Posterior cingulate gyrus (tissue), 11 donors: ENCODE results near the gene PIN1.
"Not testable (repeated sequence)": the region's sequence is repeated elsewhere in the genome, so short reads cannot be mapped to it uniquely, and the experiment has no call there.

Source experiments
- DNase-seq, 10 donors: peaks; one replicate each; pipeline versions ENCODE4 v3.0.0 to v3.0.0-alpha.2; 2020 to 2021; ENCODE audit warnings: mixed read lengths in 3 of 10
- intact Hi-C: fragments of 100-400 bp; cut with DNase I; formaldehyde crosslinking; loops from one replicate; pipeline ENCODE4 v1.15.1; 2023

Gene PIN1

DNA sequence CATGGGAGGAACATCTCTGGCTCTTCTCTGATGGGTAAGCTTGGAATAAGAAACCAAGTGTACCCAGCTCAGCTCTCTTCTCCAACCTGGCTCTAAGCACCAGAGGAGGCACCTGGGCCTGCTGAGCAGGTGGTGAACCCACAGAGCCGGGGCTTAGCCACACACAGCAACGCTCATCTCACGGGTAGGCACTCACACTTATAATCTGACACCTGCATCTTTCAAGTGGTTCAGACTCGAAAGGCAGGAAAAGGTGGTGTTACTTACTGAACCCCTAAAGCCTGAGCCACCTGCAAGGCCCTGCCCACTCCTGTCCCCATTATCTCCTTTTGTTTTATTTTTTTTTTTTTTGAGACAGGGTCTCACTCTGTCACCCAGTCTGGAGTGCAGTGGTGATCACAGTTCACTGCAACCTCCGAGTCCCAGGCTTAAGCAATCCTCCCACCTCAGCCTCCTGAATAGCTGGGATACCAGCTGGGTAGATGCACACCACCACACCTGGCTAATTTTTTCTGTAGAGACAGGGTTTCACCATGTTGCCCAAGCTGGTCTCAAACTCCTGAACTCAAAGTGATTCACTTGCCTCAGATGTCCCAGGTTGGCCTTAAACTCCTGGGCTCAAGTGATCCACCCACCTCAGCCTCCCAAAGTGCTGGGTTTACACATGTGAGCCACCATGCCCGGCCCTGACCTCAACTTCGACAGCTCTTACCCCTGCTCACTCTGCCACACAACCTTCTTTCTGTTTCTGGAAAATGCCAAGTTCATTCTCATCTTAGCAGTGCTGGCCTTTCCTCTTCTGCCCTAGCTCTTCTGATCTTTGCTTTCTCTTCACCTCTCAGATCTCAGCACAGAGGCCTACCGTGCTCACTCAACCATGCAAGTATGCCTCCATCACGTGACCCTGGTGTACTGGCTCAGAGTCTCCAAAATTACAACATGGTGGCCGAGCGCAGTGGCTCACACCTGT is 26.0 kb upstream of the PIN1 start:
- peak in 1 of 10 donors; percentile 35 for DNase-seq
- intact Hi-C loops = no loop called here

DNA sequence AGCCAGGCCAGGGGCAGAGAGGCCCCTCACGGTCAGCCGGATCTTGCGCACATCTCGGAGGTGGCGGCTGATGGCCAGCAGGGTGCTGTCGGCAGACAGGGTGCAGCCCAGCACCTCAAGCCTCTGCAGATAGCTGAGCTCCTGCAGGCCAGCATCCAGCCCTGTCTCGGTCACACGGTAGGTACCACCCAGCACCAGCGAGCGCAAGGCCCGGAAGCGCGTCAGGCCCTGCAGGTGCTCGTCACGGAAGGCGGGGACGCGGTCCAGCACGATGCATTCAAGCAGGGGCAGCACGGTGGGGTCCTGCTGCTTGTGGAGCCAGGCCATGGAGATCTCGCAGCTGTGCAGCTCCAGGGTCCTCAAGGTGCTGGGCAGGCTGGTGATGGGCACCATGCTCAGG is 24.0 kb upstream of the PIN1 start:
- intact Hi-C loops = no loop called here

DNA sequence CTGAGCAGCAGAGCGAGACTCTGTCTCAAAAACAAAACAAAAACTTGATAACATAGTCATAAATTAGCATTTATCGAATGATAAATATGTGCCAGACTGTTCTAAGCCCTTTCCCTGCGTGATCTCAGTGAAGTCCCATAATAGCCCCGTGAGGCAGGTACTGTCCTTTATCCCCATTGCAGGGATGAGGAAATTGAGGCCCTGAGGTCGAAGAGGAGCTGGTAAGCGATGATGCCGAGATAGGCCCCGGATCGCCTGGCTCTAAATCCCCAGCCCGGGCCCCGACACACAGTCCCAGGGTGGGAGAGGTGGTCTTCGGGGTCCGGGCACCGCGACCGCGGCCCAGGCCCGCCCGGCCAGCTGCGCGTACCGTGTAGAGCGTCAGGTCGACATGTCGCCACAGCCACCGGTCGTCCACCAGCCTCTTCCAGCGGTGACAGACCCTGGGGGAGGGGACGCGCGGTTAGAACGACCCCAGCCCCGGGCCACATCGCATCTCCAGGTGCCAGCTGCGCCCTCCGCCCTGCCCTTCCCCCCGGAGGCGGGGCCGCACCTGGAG is 16.9 kb upstream of the PIN1 start:
- intact Hi-C loops = no loop called here
- DNase-seq = no peak

More for the DNA sequence above, 24.0 kb upstream of the PIN1 start:
- DNase-seq = no peak

DNA sequence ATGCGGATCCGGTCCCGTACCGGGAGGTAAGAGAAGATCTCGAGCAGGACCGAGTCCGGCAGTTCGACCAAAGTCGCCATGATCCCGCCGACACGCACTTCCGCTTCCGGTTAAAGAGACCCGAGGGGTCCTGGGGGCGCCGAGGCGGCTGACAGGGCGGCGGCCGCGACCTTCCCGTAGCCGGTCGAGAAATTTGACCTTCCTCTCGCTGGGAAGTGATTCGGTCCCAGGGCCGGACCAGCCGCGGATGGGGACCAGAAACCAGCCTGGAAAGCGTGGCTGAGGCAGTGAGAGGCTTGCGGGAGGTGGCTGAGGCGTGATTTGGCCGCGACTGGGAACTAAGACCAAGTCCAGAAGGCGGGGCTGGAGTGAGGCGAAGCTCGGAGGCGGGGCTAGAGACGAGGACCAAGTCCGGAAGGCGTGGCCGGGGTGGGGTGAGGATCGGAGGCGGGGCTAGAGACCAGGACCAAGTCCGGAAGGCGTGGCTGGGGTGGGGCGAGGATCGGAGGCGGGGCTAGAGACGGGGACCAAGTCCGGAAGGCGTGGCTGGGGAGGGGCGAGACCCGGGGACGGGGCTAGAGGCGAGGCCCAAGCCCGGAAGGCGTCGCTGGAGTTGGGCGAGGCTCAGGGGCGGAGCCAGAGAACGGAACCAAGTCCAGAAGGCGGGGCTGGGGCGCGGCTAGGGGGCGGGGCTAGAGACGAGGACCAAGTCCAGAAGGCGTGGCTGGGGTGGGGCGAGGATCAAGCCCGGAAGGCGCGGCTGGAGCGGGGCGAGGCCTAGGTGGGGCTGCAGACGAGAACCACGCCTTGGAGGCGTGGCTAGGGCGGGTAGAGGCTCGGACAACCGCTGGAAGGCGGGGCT is 16.2 kb upstream of the PIN1 start, which contains the start of gene FBXL12:
Gene FBXL12, minus strand, starts transcription at position 346 of the 862 bp plus-strand sequence. Its CDS starts 266 bp downstream, at position 80.
- intact Hi-C loops = no loop called here
- peak; percentile 99 to 100 (median 100) for DNase-seq

DNA sequence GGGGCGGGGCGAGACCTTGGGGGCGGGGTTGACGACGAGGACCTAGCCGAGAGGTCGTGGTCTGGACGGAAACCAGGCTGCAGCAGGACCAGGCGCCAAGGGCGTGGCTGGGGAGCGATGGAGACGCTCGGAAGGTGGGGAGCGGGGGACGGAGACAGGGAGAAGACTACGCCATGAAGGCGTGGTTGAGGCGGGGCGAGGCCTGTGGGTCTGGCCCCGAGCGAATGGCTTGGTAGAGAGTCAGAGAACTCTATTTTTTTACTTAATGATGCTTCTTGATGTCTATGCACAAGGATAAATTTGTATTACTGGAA is 15.6 kb upstream of the PIN1 start:
- intact Hi-C loops = no loop called here
- no peak for DNase-seq

DNA sequence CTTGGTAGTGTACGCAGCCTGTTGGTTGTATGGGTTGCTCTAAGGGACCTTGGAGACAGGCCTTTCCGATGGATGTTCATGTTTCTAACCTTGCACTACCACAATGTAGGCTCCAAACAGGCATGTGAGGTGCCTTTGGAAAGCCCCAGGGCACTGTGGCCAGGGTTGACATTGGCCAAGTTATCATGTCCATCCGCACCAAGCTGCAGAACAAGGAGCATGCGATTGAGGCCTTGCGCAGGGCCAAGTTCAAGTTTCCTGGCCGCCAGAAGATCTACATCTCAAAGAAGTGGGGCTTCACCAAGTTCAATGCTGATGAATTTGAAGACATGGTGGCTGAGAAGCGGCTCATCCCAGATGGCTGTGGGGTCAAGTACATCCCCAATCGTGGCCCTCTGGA is 15.1 kb upstream of the PIN1 start:
- DNase-seq, intact Hi-C loops: not testable (repeated sequence)

DNA sequence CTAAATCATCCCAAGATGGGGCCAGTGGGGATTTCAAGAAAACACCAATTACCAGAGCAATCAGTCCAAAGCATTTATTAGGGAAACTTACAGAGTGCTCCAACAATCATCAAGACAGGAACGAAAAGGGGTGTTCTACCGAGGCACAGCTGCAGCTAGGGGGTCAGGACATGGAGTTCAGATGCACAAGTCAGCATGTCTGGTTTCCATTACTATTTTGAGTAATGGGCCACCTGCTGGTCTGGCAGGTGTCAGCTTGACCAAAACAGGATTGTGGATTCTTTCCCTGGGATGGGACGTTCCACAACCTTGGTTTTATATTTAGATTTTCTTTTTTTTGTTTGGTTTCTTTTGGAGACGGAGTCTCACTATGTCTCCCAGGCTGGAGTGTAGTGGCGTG is 11.3 kb upstream of the PIN1 start:
- DNase-seq = no peak
- intact Hi-C loops = no loop called here

DNA sequence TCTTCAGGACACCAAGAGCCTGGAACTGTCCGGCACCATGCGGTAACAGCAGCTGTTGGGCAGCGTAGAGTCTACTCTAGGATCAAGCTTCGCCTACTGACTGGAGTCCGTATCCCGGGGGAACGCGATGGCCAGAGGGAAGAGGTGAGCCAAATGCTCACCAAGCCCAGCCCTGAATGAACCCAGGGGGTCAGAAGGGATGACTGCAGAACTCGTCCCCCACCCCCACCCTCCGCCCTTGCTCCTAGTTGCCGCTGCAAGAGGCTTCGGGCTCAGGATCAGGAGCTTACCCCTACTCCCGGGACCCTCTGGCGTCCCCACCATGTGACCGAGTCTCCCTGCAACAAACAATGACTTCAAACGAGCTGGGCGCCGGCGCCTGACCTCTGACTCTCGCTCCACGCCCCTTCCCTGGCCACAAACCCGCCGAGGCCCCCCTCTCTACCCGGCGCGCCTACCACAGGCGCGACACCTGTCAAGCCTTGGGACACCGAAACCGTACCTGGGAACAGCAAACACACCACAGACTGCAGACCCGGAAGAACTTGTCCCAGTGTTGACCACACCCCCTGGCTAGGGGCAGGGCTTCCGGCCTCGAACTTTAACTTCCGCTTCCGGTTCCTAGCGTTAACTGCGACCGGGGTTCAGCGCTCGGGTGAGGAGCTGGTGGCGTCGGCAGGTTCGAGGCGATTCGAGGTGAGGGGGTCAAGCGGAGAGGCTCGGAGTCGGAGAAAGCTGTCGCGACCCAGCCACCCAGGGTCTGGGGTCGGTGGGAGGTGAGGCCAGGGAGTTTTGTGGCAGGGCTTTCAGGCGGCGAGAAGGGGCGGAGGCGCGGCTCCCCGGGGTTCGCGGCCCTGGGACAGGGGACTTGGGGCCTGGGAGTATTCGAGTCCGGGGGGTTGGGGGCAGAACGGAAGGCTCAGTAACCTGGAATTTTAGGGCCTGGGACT is 7.6 kb upstream of the PIN1 start, which contains the start of gene UBL5:
Gene UBL5, plus strand, starts transcription at position 630 of the 950 bp plus-strand sequence. CDS start 420 bp downstream, outside the sequence.
- DNase-seq = peak; percentile 85 to 98 (median 91)
- intact Hi-C loops = no loop called here

DNA sequence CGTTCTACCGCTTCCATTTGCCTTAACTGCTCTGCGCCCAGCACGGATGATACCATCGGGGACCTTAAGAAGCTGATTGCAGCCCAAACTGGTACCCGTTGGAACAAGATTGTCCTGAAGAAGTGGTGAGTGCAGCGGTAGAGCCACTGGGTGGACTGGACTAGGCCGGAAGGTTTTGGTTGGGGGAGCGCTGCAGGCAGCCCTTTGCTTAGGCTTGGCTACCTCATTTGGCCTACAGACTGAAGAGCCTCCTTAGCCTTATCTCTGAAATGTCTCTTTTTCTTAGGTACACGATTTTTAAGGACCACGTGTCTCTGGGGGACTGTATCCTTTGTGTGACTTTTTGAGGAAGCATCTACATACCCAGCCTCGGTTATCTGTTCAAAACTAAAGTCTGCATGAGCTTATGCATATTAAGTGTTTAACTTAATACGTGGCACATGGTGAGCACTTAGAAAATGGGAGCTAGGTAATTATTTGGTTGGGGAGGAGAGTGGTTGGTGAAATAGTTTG is 6.5 kb upstream of the PIN1 start:
- intact Hi-C loops = no loop called here
- DNase-seq = no peak

DNA sequence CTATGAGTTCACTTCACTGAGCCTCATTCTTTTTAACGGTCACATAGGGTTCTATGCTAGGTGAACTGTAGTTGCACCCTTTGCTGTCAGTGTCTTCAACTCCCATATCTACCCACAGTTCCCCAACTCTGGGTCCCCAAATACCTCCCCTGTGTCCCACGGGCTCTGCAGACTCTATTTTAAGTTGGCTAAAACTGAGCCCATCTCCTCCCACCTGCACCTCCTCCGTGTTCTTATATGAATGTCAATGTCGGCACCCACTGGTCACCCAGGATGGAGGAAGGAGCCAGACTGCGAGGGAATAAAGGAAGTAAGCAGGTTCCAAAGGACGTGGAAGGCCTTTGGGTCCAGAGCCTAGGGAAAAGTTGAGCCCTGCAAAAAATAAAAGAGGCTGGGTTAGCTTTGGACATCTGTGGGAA is 802 bp upstream of the PIN1 start:
- intact Hi-C loops = no loop called here
- no peak for DNase-seq

DNA sequence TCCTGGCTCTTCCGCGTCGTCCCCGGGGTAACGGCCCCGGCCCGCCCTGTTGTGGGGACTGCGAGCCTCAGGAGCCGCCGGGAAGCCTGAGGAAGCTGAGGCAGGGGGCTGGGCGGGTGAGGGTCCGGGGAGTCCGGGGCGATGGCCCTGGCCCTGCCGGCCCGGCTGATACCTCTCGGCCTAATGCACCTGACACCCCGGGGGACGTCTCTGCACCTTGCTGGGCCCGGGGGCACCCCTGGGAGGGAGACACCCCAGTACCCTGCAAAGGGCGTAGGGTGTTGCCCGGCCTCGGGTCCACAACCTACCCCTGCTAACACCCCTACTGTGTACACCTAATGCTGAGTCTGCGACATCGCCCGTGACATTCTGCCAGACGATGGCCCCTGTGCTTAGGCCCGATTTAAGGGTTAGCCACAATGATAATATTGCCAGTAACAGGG is 410 bp downstream of the PIN1 start:
- DNase-seq = peak in 2 of 10 donors; percentile 63 to 84
- intact Hi-C loops = no loop called here

DNA sequence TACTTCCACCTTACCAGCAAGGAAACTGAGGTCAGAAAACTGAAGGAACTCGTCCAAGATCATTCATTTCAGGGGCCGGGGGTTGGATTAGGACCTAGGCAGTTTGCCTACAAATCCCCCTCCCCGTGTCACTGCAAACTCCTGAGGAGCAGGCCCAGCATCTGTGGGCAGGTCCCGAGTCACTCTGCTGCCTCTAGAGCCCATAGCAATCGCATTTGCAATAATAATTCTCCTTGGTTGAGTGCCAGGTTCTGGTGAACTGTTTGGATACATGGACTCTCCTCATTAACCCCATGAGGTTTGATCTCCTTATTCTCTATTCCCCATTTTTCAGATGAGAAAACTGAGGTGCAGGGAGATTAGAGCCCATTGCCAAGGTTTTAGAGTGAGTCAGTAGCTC is 903 bp downstream of the PIN1 start:
- intact Hi-C loops = no loop called here
- peak in 1 of 10 donors; percentile 41 for DNase-seq

DNA sequence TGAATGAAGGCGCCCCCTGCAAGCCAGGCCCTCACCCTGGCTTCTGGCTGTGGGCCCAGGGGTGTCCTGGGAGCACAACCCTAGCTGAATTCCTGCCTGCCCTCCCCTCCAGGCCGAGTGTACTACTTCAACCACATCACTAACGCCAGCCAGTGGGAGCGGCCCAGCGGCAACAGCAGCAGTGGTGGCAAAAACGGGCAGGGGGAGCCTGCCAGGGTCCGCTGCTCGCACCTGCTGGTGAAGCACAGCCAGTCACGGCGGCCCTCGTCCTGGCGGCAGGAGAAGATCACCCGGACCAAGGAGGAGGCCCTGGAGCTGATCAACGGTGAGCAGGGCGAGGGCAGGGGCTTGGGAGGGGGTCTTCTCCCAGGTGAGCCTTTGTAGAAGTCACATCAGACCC is 3.2 kb downstream of the PIN1 start:
- peak in 1 of 10 donors; percentile 25 for DNase-seq
- intact Hi-C loops = no loop called here

DNA sequence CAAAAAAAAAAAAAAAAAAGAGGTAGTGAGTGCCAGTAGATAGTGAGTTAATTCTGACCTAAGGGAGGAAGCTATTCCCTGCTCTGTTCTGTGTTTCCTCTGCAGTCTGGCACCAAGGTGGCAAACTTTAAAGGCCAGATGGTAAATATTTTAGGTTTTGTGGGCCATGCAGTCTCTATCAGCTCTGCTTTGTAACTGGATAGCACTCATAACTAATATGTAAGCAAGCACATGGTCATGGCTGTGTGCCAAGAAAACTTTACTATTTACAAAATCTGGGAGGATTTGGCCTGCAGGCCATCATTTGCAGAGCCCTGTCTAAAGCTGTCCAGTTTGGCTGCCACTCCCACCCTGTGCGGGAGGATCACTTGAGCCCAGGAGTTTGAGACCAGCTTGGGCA is 4.3 kb downstream of the PIN1 start:
- peak in 1 of 10 donors; percentile 1 for DNase-seq

DNA sequence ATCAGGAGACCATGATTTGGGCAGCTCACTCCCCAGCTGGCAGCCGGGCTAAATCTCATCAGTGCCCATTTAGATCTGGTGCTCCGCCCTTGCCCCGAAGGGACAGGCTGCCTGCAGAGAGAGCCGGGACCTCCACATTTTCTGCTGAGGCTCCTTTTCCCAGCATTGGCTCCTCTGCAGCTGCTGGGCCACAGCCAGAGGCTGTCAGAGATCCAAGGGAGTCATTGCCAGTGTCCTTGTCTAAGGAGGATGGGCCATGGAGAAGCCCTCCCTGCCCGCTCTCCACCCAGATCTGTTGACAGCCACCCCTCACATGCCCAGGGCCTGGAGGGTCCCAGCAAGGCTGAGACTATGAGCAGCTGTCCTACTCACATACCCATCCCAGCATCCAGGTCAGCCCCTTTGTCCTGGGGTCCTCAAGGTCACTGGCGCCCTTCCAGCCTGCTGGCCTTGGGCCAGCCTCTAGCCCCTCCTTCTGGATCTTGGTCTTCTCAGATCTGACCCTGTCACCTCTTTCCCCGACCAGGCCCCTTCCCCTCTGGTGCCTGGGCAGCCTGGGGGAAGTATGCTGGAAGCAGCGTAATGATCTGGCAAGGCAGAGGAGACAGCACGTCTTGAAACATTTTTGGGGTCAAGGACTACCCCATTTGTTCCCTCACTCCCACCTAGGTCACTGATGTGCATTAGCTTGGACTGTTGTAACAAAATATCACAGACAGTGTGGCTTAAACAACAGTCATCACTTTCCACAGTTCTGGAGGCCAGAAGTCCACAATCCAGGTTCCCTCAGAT is 7.9 kb downstream of the PIN1 start:
- intact Hi-C loops = loop anchor here (10.0 kb wide), 1 partner anchor 72 kb away; no protein-coding TSS in a partner anchor
- peak in 1 of 10 donors; percentile 88 for DNase-seq

More for the DNA sequence above, 4.3 kb downstream of the PIN1 start:
- intact Hi-C loops = no loop called here

DNA sequence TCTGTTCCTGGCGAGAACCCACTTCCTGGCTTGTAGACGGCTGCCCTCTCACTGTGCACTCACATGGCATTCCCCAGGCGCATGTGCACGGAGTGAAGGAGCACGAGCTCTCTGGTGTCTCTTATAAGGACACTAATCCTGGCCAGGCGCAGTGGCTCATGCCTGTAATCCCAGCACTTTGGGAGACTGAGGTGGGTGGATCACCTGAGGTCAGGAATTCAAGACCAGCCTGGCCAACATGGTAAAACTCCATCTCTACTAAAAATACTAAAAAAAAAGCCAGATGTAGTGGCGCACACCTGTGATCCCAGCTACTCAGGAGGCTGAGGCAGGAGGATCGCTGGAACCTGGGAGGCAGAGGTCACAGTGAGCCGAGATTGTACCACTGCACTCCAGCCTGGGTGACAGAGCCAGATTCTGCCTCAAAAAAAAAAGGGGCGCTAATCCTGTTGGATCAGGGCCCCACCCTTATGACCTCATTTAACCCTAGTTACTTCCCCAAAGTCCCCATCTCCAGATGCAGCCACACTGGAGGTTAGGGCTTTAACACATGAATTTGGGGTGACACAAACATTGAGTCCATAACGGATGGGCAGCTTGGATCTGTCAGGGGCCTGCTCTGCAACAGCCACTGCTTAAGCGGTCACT is 8.6 kb downstream of the PIN1 start:
- not testable (repeated sequence) for DNase-seq
- intact Hi-C loops = loop anchor here (10.0 kb wide), 1 partner anchor 71 kb away; no protein-coding TSS in a partner anchor

DNA sequence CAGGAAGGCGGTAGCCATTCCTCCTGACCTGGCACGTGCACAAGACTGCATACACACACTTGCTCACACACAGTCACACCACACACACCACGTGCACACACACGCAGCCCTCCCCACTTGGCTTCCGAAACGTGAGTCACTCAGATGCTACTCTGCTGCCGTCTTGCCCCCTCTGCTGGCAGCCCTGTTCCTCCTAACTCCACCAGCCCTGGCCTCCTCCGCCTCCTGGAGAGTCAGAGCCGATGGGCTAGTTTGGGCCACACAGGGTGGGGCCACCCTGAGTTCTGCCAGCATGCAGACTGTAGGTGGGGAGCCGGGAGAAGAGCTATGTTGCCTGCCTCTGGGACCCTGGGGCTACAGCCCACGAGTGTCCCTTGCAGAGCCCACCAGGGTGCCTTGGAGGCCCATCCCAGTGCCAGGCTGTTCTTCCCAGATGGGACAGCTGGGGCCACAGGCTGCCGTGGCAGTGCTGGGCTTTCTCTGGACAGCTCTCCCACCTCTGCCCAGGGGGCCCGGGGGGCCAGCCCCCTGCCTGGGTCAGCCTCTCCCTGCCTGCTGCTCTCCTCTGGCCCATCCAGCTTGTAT is 12.1 kb downstream of the PIN1 start:
- DNase-seq = peak in 8 of 10 donors; percentile 50 to 96 (median 79)
- intact Hi-C loops = loop anchor here (10.0 kb wide), 1 partner anchor 68 kb away; no protein-coding TSS in a partner anchor
